ENCODE results near the gene TMEM129.

Gene TMEM129

DNA sequence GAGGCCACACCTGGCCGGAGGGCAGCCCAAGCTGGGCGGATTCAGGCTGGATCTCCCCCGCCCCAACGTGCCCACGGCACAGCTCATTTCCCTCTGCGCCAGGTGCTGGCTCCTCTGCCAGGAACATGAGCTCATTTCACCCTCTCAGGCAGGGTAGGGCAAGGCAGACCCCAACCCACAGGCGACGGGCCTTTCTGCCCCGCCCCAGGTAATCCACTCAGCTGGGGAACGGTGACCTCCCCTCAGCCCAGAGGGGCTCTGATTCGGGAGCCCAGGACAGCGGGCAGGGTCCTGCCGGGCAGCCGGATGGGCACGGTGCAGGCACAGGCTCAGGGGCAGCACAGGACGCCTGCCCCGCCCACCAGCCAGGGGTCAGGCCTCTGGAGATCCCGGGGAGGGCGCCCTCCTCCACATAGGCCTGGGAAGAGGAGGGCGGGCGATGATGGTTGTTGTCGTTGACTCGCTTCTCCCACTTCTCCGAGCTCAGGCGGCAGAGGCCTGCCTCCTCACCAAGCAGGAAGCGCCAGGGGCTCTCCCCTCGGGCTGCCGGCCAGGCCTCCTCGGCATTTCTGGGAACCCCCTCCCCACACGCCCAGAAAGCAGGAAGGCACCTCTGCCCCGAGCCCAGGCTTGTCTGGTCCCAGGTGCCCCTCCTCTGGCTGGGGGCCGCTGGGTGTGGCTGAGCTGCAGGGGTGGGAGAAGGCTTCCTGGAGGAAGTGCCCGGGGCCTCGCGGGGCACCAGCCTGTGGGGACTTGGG is 31.3 kb upstream of the TMEM129 start:
- peak overlapping the region; percentile 76 for H3K27ac Mint-ChIP-seq
- no peaks in the 10 kb centered on the region for H3K9me3 Mint-ChIP-seq
- peaks cover 4% of the 10 kb centered on the region for H3K4me1 Mint-ChIP-seq (ENCODE audit: low read depth)
- no peaks in the 10 kb centered on the region for H3K27me3 Mint-ChIP-seq (ENCODE audit: low read depth)
- H3K4me3 Mint-ChIP-seq: no peak overlapping the region
- no peaks in the 10 kb centered on the region for H3K36me3 Mint-ChIP-seq (ENCODE audit: low read depth)

DNA sequence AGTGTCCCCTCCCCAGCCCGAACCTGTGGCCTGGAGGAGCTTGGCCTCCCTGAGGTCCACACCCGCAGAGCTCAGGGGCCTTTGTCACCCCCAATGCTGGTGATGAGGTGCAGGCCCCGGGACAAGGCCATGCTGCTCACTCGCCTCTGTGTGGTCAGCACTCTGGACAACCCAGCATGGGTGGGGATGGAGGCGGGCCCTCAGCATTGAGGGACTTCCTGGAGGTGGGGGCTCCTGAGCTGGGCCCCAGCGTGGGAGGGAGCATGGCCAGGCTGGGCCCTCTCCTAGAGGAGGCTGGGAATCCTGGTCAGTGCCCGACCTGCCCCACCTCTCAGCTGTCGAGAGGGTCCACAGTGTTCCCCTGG is 30.8 kb upstream of the TMEM129 start:
- H3K4me1 Mint-ChIP-seq (ENCODE audit: low read depth): peaks cover 4% of the 10 kb centered on the region
- no peak overlapping the region for H3K4me3 Mint-ChIP-seq
- H3K9me3 Mint-ChIP-seq: no peaks in the 10 kb centered on the region
- no peaks in the 10 kb centered on the region for H3K27me3 Mint-ChIP-seq (ENCODE audit: low read depth)
- no peaks in the 10 kb centered on the region for H3K36me3 Mint-ChIP-seq (ENCODE audit: low read depth)
- H3K27ac Mint-ChIP-seq: no peak overlapping the region

DNA sequence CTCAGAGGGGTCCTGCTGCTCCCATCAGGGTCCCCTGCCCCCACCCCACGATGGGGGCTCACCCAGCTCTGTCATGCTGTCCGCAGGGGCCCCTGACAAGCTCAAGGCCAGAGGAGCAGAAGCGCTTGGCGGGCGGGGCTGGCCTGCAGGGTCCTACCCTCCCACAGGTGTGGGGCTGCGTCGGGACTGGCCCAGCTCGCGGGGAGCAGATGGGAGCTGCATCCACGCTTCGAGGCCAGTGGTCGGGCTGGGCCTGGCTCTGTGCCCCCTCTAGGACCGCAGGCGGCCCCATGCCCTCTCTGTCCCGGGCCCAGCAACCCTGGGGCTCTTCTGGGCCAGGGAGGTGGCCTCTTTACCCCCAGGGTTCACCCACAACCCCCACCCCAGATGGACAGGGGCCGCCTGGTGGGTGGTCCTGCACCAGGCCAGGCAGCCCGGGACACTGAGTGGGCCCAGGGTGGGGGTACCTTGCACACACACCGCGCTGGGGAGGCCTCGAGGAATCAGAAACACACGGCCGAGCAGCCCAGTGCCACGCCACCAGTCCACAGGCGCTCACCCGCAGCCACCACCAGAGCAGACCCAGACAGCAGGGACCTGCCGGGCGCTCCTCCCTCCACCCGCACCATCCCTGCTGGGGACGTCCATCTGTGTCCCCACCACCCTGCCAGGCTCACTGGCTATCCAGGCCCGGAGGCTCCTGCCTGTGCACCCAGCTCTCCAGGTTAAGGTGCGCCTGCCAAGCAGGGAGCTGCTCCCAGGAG is 30.2 kb upstream of the TMEM129 start:
- Mint-ChIP-seq H3K9me3 (no peaks in the 10 kb centered on the region), H3K27me3 (ENCODE audit: low read depth) (no peaks in the 10 kb centered on the region), H3K27ac (no peak overlapping the region), H3K36me3 (ENCODE audit: low read depth) (no peaks in the 10 kb centered on the region), H3K4me1 (ENCODE audit: low read depth) (peaks cover 4% of the 10 kb centered on the region), H3K4me3 (no peak overlapping the region)

DNA sequence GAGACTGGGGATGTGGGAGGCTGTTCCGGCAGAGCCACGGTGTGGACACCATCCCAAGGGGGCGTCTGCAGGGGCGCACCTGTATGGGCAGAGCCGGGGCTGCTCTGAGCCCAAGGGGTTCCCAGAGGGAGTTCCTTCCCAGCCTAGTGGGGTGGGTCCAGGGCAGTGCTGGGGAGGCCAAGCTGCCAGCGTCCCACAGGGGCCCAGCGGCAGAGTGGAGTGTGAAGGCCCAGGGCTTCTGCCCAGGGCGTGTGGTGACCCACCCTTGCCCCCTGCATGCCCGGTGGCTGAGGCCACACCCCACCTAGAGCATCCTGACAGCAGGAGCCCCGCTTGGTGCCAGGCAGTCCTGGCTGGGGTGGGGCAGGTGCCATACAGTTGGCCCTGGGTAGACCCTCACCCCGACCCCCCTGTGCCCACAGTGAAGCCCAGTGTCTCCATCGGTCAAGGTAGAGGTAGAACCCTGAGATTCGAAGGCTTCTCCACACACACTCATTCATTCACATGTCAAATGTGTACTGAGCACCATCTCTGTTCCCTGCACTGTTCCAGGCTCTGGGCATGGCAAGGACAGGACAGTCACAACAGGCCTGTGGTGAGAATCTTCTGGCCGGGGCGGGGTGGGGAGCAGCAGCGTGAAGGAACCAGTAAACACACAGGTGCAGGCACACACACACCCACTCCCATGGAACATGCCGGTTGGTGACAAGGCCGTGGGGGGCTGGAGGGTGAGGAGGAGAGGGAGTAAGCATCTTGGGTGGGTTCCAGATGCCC is 29.4 kb upstream of the TMEM129 start:
- Mint-ChIP-seq H3K4me1 (ENCODE audit: low read depth) (peaks cover 4% of the 10 kb centered on the region), H3K9me3 (no peaks in the 10 kb centered on the region), H3K27ac (peak overlapping the region; percentile 19), H3K4me3 (no peak overlapping the region), H3K27me3 (ENCODE audit: low read depth) (no peaks in the 10 kb centered on the region), H3K36me3 (ENCODE audit: low read depth) (no peaks in the 10 kb centered on the region)

DNA sequence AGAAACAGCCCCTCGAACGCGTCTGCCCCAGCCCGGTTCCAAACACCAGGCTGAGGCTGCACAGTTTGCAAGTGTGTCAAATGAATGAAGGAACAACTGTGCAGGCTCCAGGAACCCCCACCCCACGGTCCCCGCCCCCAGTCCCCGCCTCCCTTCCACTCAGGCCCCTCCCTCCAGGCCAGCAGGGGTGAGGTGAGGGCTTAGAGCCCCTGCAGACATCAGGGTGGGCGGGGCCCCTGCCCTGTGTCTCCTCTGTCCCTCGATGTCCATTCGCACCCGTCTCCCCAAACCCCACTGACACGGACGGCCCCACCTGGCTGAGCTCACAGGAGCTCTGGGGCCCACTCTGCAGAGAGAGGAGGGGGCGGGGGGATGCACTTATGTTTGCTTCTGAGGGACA is 28.7 kb upstream of the TMEM129 start:
- Mint-ChIP-seq H3K27ac (no peak overlapping the region), H3K36me3 (ENCODE audit: low read depth) (no peaks in the 10 kb centered on the region)

DNA sequence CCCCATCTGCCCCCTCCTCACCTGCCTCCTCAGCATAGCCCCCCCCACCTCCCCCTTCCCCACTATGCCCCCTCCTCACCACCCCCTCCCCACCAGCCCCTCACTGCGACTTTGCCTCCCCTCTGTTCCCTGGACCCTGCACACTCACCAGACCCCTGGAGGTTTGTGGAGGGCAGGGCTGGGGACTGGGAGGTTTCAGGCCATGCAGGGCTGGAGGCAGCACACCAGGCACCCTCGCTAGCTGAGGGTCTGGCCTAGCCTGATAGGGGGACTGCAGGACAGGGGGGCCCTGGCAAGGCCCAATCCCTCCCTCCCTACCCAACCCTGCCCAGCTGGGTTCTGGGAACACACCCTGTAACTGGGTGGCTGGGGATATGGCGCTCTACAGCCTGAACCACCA is 28.2 kb upstream of the TMEM129 start:
- peaks cover 2% of the 10 kb centered on the region for H3K36me3 Mint-ChIP-seq (ENCODE audit: low read depth)
- H3K9me3 Mint-ChIP-seq: no peaks in the 10 kb centered on the region
- H3K27me3 Mint-ChIP-seq (ENCODE audit: low read depth): no peaks in the 10 kb centered on the region
- peaks cover 4% of the 10 kb centered on the region for H3K4me1 Mint-ChIP-seq (ENCODE audit: low read depth)
- no peak overlapping the region for H3K4me3 Mint-ChIP-seq
- H3K27ac Mint-ChIP-seq: no peak overlapping the region

More for the DNA sequence above, 28.7 kb upstream of the TMEM129 start:
- Mint-ChIP-seq H3K4me1 (ENCODE audit: low read depth) (peaks cover 4% of the 10 kb centered on the region), H3K4me3 (no peak overlapping the region), H3K9me3 (no peaks in the 10 kb centered on the region), H3K27me3 (ENCODE audit: low read depth) (no peaks in the 10 kb centered on the region)

DNA sequence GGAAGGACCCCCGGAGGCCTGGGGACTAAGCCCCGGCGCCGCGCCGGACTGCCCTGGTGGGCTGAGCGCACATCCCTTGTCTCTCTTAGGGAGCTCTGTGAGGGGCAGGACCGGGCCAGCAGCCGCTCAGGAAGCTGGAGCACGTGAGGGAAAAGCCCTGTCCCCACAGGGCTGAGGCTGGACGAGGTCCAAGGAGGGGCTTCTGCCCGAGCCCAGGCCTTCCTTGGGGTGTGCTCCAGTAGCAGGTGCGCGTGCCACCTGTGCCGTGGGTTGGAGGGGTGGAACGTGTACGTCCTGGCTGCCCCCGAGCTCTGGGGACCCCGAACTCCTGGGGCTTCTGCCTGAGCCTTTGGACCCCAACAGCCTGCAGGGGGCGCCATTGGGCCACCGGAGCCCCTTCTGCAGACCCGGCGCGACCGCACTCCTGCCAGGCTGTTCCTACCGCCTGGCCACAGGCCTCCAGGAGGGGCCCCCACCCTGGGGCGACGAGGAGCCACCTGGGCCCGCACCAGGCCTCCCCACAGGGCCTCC is 27.4 kb upstream of the TMEM129 start:
- Mint-ChIP-seq H3K9me3 (no peaks in the 10 kb centered on the region), H3K4me1 (ENCODE audit: low read depth) (peaks cover 4% of the 10 kb centered on the region), H3K27me3 (ENCODE audit: low read depth) (no peaks in the 10 kb centered on the region), H3K27ac (no peak overlapping the region), H3K4me3 (no peak overlapping the region), H3K36me3 (ENCODE audit: low read depth) (peaks cover 6% of the 10 kb centered on the region)

DNA sequence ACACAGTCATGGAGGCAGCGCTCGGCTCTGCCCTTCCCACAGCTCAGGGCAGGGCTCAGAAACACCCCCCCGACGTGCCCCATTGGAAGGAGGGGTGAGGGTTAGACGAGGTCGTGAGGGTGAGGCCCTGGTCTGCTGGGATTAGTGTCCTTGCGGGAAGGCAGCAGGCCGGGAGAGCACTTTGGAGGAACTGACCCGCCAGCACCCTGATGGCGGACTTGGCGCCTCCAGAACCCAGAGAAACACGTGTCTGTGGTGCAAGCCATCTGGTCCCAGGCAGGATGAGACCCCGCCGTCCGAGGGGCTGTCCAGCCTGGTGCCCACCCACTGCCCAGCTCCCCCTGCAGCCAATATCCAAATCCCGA is 26.5 kb upstream of the TMEM129 start:
- Mint-ChIP-seq H3K4me1 (ENCODE audit: low read depth) (peaks cover 4% of the 10 kb centered on the region), H3K36me3 (ENCODE audit: low read depth) (peaks cover 8% of the 10 kb centered on the region), H3K4me3 (no peak overlapping the region), H3K9me3 (no peaks in the 10 kb centered on the region), H3K27me3 (ENCODE audit: low read depth) (no peaks in the 10 kb centered on the region), H3K27ac (no peak overlapping the region)

DNA sequence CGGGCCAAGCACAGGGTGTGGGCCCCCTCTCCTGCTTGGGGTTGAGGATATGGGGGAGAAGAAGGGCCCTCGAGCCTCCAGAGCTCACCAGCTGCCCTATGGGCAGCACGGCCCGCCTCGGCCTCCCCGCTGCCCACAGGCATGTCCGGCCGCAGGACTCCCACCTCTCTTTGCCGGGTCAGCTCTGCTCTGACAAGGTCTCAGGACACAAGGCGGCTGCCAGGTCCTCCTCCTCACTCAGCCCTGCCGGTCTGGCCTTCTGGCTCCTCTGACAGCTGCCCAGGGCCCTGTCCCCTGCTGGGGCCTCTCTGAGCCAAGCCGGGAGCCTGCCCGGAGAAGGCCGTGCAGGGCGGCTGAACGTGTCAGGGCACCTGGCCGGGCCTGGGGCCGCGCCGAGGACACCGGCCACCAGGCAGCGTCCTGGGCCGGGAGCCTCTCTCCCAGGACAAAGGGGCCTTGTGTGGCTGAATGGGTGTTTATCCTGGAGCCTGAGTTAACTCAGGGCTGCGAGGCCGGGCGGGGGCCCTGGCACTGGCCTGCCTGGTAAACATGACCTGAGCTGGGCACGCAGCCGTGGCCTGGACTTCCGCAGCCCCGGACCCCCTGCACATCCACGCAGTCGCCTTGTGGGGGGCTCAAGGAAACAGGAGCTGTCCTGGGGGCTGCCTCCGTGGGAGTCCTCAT is 25.9 kb upstream of the TMEM129 start:
- Mint-ChIP-seq H3K9me3 (no peaks in the 10 kb centered on the region), H3K4me3 (no peak overlapping the region), H3K36me3 (ENCODE audit: low read depth) (peaks cover 12% of the 10 kb centered on the region), H3K4me1 (ENCODE audit: low read depth) (peaks cover 4% of the 10 kb centered on the region), H3K27ac (no peak overlapping the region), H3K27me3 (ENCODE audit: low read depth) (no peaks in the 10 kb centered on the region)

DNA sequence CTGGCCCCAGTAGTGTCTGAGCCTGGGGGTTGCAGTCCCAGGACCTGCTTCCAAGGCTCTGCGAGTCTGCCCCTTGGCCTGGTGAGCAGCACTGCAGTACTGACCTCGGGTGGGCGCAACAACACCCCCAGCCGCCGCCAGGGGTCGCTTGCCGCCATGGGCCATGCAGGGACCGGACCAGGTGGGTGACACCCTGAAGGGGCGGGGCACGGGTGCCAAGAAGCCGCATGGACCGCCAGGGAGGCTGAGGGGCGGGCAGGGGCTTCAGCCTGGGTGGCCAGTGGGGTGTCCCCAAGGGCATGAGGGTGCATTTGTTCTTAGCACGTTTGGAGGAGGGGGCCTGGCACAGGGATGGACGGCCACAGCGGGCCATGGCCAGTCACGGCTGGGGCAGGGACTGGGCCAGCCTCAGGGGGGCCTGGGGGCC is 25.2 kb upstream of the TMEM129 start:
- H3K4me3 Mint-ChIP-seq: no peak overlapping the region
- peaks cover 6% of the 10 kb centered on the region for H3K4me1 Mint-ChIP-seq (ENCODE audit: low read depth)
- H3K27me3 Mint-ChIP-seq (ENCODE audit: low read depth): no peaks in the 10 kb centered on the region
- peaks cover 18% of the 10 kb centered on the region for H3K36me3 Mint-ChIP-seq (ENCODE audit: low read depth)
- no peak overlapping the region for H3K27ac Mint-ChIP-seq
- no peaks in the 10 kb centered on the region for H3K9me3 Mint-ChIP-seq

DNA sequence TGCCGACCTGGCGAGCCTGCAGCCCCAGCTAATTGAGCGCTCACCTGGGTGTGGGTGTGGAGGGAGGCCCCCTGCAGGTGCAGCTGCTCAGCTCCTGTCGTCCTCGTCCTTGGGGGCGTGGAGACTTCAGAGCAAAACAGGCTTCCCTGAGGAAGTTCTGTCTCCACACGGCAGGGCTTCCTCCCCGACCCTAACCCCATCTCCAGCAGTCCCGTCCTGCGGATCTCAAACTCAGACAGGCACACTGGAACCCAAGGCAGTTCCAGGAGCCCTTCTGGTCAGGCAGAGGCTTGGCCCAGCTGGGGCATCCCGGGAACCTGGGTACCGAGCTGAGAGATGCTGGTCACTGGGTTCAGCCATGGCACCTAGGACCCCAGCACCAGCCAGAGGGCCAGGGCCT is 24.6 kb upstream of the TMEM129 start:
- Mint-ChIP-seq H3K27me3 (ENCODE audit: low read depth) (no peaks in the 10 kb centered on the region), H3K36me3 (ENCODE audit: low read depth) (peaks cover 21% of the 10 kb centered on the region), H3K4me1 (ENCODE audit: low read depth) (peaks cover 4% of the 10 kb centered on the region), H3K27ac (no peak overlapping the region), H3K4me3 (no peak overlapping the region), H3K9me3 (no peaks in the 10 kb centered on the region)

DNA sequence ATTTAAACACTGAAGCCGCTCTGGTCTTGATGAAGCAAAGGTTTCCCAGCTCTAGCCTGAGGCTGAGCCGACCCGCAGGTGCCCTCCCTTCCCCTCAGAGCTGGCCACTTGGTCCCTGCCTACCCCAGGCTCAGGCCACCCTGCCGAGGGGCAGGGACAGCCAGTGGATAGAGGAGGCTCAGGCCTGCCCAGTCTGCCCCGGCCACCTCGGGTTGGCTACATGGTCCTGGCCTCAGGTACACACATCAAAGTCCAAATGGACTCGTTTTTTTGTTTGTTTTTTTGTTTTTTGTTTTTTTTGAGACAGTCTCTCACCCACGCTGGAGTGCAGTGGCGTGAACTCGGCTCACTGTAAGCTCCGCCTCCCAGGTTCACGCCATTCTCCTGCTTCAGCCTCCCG is 24.0 kb upstream of the TMEM129 start:
- Mint-ChIP-seq H3K27me3 (ENCODE audit: low read depth) (no peaks in the 10 kb centered on the region), H3K4me1 (ENCODE audit: low read depth) (peaks cover 2% of the 10 kb centered on the region), H3K9me3 (no peaks in the 10 kb centered on the region), H3K36me3 (ENCODE audit: low read depth) (peaks cover 23% of the 10 kb centered on the region), H3K4me3 (no peak overlapping the region), H3K27ac (no peak overlapping the region)

DNA sequence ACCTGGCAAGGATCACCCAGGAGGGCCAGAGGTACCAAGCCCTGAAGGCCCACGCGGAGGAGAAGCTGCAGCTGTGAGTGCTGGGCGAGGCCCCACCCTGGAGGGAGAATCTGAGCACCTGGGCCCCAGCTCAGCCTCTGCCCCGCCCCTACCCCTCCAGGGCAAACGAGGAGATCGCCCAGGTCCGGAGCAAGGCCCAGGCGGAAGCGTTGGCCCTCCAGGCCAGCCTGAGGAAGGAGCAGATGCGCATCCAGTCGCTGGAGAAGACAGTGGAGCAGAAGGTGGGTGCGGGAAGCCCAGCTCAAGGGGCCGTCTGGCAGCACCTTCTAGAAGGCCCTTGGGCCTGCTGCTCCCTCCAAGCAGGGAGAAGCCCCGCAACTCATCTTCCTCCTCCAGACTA is 23.4 kb upstream of the TMEM129 start:
- Mint-ChIP-seq H3K4me3 (no peak overlapping the region), H3K36me3 (ENCODE audit: low read depth) (peaks cover 23% of the 10 kb centered on the region), H3K27ac (no peak overlapping the region), H3K27me3 (ENCODE audit: low read depth) (no peaks in the 10 kb centered on the region), H3K9me3 (no peaks in the 10 kb centered on the region), H3K4me1 (ENCODE audit: low read depth) (peaks cover 2% of the 10 kb centered on the region)

DNA sequence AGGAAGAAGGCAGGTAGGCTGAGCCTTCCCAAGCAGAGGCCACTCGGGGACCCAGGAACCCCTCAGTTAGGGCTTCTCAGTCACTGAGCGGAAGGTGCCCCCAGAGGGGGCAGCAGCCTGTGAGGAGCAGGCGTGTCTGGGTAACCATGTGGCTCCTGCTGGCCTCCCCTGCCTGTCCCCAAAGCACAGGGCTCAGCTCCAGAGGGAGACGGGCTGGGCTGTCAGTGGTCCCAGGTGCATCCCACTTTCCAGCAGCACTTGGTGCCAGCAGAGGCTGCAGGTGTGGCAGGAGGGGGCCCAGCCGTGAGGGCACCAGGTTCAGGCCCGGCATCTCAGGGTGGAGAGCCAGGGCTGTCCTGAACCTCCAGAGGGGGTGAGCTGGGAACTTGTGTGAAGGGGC is 22.9 kb upstream of the TMEM129 start:
- H3K4me3 Mint-ChIP-seq: no peak overlapping the region
- peaks cover 2% of the 10 kb centered on the region for H3K4me1 Mint-ChIP-seq (ENCODE audit: low read depth)
- peaks cover 25% of the 10 kb centered on the region for H3K36me3 Mint-ChIP-seq (ENCODE audit: low read depth)
- H3K27ac Mint-ChIP-seq: no peak overlapping the region
- no peaks in the 10 kb centered on the region for H3K27me3 Mint-ChIP-seq (ENCODE audit: low read depth)
- no peaks in the 10 kb centered on the region for H3K9me3 Mint-ChIP-seq
